Keratinocyte (primary cell): ENCODE results near the gene ERMARD. TPM values are rescaled to one million over a fixed set of nuclear protein-coding genes. Genes with fewer than 3 reads are reported as not detected.

Experiments used
- DNase-seq: peaks from one replicate; pipeline ENCODE4 v3.0.0-alpha.2; 2011; ENCODE audit warnings: low read depth, missing footprints, low spot score
- FAIRE-seq: peaks from 2 replicates; lab custom pipeline; 2011; peaks lifted over from hg19 to GRCh38; lab: Jason Lieb, UNC
- H2AFZ ChIP-seq: 2 replicates; pipeline ENCODE4 v1.6.0; 2012; ENCODE audit warnings: low read length, control low read depth, inconsistent platforms; ENCODE audit not compliant: control insufficient read depth
- H3K27ac ChIP-seq: 2 replicates; pipeline ENCODE4 v1.5.1; 2011; ENCODE audit warnings: low read length; ENCODE audit not compliant: control insufficient read depth, insufficient read depth
- H3K27me3 ChIP-seq: 3 replicates; pipeline ENCODE4 v1.6.0; 2011; ENCODE audit warnings: low read length; ENCODE audit not compliant: control insufficient read depth, insufficient read depth; ENCODE audit errors: extremely low read depth
- H3K36me3 ChIP-seq, 2 experiments: 2 replicates in 1 of 2; 3 replicates in 1 of 2; pipeline ENCODE4 v1.5.1; 2011; ENCODE audit warnings: low read length in 2 of 2, mild to moderate bottlenecking in 1 of 2; ENCODE audit not compliant: control insufficient read depth in 2 of 2, insufficient read depth in 2 of 2; ENCODE audit errors: extremely low read depth in 1 of 2
- H3K4me1 ChIP-seq: 3 replicates; pipeline ENCODE4 v1.5.1; 2011; ENCODE audit warnings: low read length; ENCODE audit not compliant: control insufficient read depth, insufficient read depth; ENCODE audit errors: extremely low read depth
- H3K4me2 ChIP-seq: 3 replicates; pipeline ENCODE4 v1.6.0; 2011; ENCODE audit warnings: low read depth, low read length; ENCODE audit not compliant: control insufficient read depth, insufficient read depth; ENCODE audit errors: extremely low read depth
- H3K4me3 ChIP-seq, 3 experiments: fragments of 200-600 bp in 1 of 3; sonication (generic) in 1 of 3; 2 replicates in 2 of 3; 3 replicates in 1 of 3; pipeline ENCODE4 v1.5.1; 2011 to 2016; ENCODE audit warnings: low read length in 3 of 3, mild to moderate bottlenecking in 3 of 3, control low read depth in 2 of 3, inconsistent platforms in 1 of 3, low read depth in 1 of 3, mixed read lengths in 1 of 3, mixed run types in 1 of 3, moderate library complexity in 1 of 3; ENCODE audit not compliant: control insufficient read depth in 2 of 3, insufficient read depth in 2 of 3; ENCODE audit errors: extremely low read depth in 1 of 3
- H3K79me2 ChIP-seq: 2 replicates; pipeline ENCODE4 v1.6.0; 2012; ENCODE audit warnings: low read length; ENCODE audit not compliant: control insufficient read depth, insufficient read depth
- H3K9ac ChIP-seq: 3 replicates; pipeline ENCODE4 v1.6.0; 2011; ENCODE audit warnings: low read length; ENCODE audit not compliant: control insufficient read depth, insufficient read depth; ENCODE audit errors: extremely low read depth
- H3K9me1 ChIP-seq: 3 replicates; pipeline ENCODE4 v1.6.0; 2011; ENCODE audit warnings: low read length; ENCODE audit not compliant: control insufficient read depth, insufficient read depth; ENCODE audit errors: extremely low read depth
- H3K9me3 ChIP-seq: 2 replicates; pipeline ENCODE4 v1.5.1; 2012; ENCODE audit warnings: low read depth, low read length; ENCODE audit not compliant: control insufficient read depth
- H4K20me1 ChIP-seq: 3 replicates; pipeline ENCODE4 v1.6.0; 2011; ENCODE audit warnings: low read length; ENCODE audit not compliant: control insufficient read depth, insufficient read depth; ENCODE audit errors: extremely low read depth
- CTCF ChIP-seq, 3 experiments: IDR thresholded peaks in 1 of 3; conservative IDR thresholded peaks in 1 of 3; optimal IDR thresholded peaks in 1 of 3; 2 replicates in 2 of 3; 3 replicates in 1 of 3; pipeline versions ENCODE3 to v1.5.1; 2011; ENCODE audit warnings: low read length in 3 of 3, mild to moderate bottlenecking in 3 of 3, moderate library complexity in 2 of 3, control low read depth in 1 of 3, inconsistent platforms in 1 of 3; ENCODE audit not compliant: insufficient read depth in 2 of 3; ENCODE audit errors: extremely low read depth in 1 of 3
- EZH2 ChIP-seq: IDR thresholded peaks from one replicate; pipeline ENCODE4 v1.6.1; 2012; ENCODE audit warnings: inconsistent platforms, mild to moderate bottlenecking, low read length, moderate library complexity
- dilution Hi-C: fragments of 300-500 bp; cut with MboI; formaldehyde crosslinking; loops from one replicate; pipeline ENCODE4 v1.7.0; 2020; ENCODE audit warnings: low sequenced_read_pairs; ENCODE audit not compliant: extremely low pct_ligation_motif_present
- polyA plus RNA-seq, 5 experiments: library from polyadenylated mRNA; depleted of rRNA in 3 of 5; stranded (reverse) in 3 of 5; stranded (forward) in 1 of 5; unstranded in 1 of 5; fragments of >200 nt; gene quantifications; 1 replicate in 1 of 5; 2 replicates in 3 of 5; 3 replicates in 1 of 5; pipeline versions ENCODE4 v1.2.1 to v1.2.3, GENCODE V29; 2011 to 2012; ENCODE audit warnings: missing spikeins in 2 of 5, low read depth in 1 of 5, low replicate concordance in 1 of 5

The ERMARD gene
- polyA plus RNA-seq, 1 donor (not counting 4 experiments of a cell fraction or from before 2014, with no cell fraction given): 37.9 TPM

GRCh38 chr6:169829786-169830185 lies 78.4 kb downstream of the ERMARD start:
- no peak for FAIRE-seq
- Histone ChIP-seq H4K20me1 (no peaks in the 10 kb centered on the region), H3K27me3 (no peaks in the 10 kb centered on the region), H3K4me3 (no peak overlapping the region), H3K27ac (no peak overlapping the region), H3K9ac (no peak overlapping the region), H3K9me1 (no peaks in the 10 kb centered on the region), H2AFZ (no peak overlapping the region), H3K79me2 (no peaks in the 10 kb centered on the region), H3K9me3 (no peaks in the 10 kb centered on the region), H3K36me3 (no peaks in the 10 kb centered on the region), H3K4me2 (no peak overlapping the region), H3K4me1 (peaks cover 24% of the 10 kb centered on the region)
- dilution Hi-C loops: loop anchor here (25.0 kb wide), 1 partner anchor 308 kb away; no protein-coding TSS in a partner anchor
- DNase-seq: no peak
- TF ChIP-seq EZH2 (no peak), CTCF (optimal IDR thresholded peaks at IDR 0.05 in 1 of 3, IDR thresholded peaks at IDR 0.05 in 1 of 3, conservative IDR thresholded peaks at IDR 0.05 in 1 of 3; ENCODE audit: extremely low read depth in 1 of 3, insufficient read depth in 2 of 3, low read length in 3 of 3) (no peak)

- Histone ChIP-seq H3K27ac (no peak overlapping the region), H3K36me3 (no peaks in the 10 kb centered on the region), H3K9me1 (no peaks in the 10 kb centered on the region), H3K9me3 (no peaks in the 10 kb centered on the region), H3K79me2 (no peaks in the 10 kb centered on the region), H3K4me1 (peaks cover 24% of the 10 kb centered on the region), H3K9ac (no peak overlapping the region), H2AFZ (no peak overlapping the region), H4K20me1 (no peaks in the 10 kb centered on the region), H3K4me2 (no peak overlapping the region), H3K4me3 (no peak overlapping the region), H3K27me3 (no peaks in the 10 kb centered on the region)
- FAIRE-seq (no peak), DNase-seq (no peak)
- dilution Hi-C loops: loop anchor here (25.0 kb wide), 1 partner anchor 306 kb away; no protein-coding TSS in a partner anchor
- no peak for TF ChIP-seq CTCF (optimal IDR thresholded peaks at IDR 0.05 in 1 of 3, IDR thresholded peaks at IDR 0.05 in 1 of 3, conservative IDR thresholded peaks at IDR 0.05 in 1 of 3; ENCODE audit: extremely low read depth in 1 of 3, insufficient read depth in 2 of 3, low read length in 3 of 3)
- no peak for TF ChIP-seq EZH2
Measured at GRCh38 chr6:169830876-169831275, 79.5 kb downstream of the ERMARD start.

Other genes with a start within 250 kb of the ERMARD start
- gene WDR27, start 49.6 kb upstream of the ERMARD start, polyA plus RNA-seq: 9.3 to 20.5 TPM (median 17.8 TPM) in 3 replicates
- 12.1 to 18.1 TPM (median 14.9 TPM) in 3 replicates for gene C6orf120, start 49.5 kb upstream of the ERMARD start, polyA plus RNA-seq
- gene PHF10, start 27.1 kb upstream of the ERMARD start, polyA plus RNA-seq: 5.9 to 14.5 TPM (median 13.4 TPM) in 3 replicates
- 0.17 to 0.58 TPM (median 0.21 TPM) in 3 replicates for gene DYNLT2, start 50 bp upstream of the ERMARD start, polyA plus RNA-seq